ENCODE results near the gene GPR65. TPM values are rescaled to one million over a fixed set of nuclear protein-coding genes. Genes with fewer than 3 reads are reported as not detected.

Gene GPR65
- total and polyA plus RNA-seq, 2 experiments from 2014 or later, result not detected

- Histone ChIP-seq H3K27me3 (ENCODE audit: insufficient read depth) (no peaks in the 10 kb centered on the region), H2AFZ (no peak overlapping the region), H3K9me2 (ENCODE audit: insufficient read depth) (no peaks in the 10 kb centered on the region; the same call in 1 of the 2 replicates), H3K36me3 (ENCODE audit: insufficient read depth) (no peaks in the 10 kb centered on the region), H3K27ac (ENCODE audit: low read depth) (no peak overlapping the region), H3F3A (replicated peaks; ENCODE audit: low read depth) (no peaks in the 10 kb centered on the region), H3K4me2 (no peak overlapping the region), H3K4me1 (ENCODE audit: insufficient read depth) (no peaks in the 10 kb centered on the region), H4K20me1 (replicated peaks; ENCODE audit: insufficient read depth) (no peaks in the 10 kb centered on the region), H3K79me2 (replicated peaks; ENCODE audit: insufficient read depth) (no peaks in the 10 kb centered on the region), H3K4me3 (no peak overlapping the region)
- peaks cover 1% of the 10 kb centered on the region for H3K27me3 Mint-ChIP-seq (ENCODE audit: insufficient read depth, low read depth, poor library complexity)
- DNase-seq (ENCODE audit: low spot score), result no peak
- no peak overlapping the region for H3K4me3 Mint-ChIP-seq
- no peaks in the 10 kb centered on the region for H3K36me3 Mint-ChIP-seq (ENCODE audit: low read depth)
- no peaks in the 10 kb centered on the region for H3K9me3 Mint-ChIP-seq
- no peak overlapping the region for H3K27ac Mint-ChIP-seq
- no peak for ATAC-seq
- TF ChIP-seq NANOG (IDR thresholded peaks at IDR 0.05; ENCODE audit: borderline replicate concordance) (no peak), EZH2 (IDR thresholded peaks at IDR 0.05; ENCODE audit: low read depth, unreplicated experiment) (no peak), ZNF331 (CRISPR knock-in tag; IDR thresholded peaks at IDR 0.05; ENCODE audit: low read depth) (no peak), CREB1 (CRISPR knock-in tag; IDR thresholded peaks at IDR 0.05; ENCODE audit: low read depth) (no peak), REST (IDR thresholded peaks at IDR 0.05; ENCODE audit: unreplicated experiment) (no peak), POLR2AphosphoS5 (IDR thresholded peaks at IDR 0.05; ENCODE audit: low read depth) (no peak), STAT1 (IDR thresholded peaks at IDR 0.05; ENCODE audit: unreplicated experiment) (no peak), EZH2phosphoT487 (IDR thresholded peaks at IDR 0.05; ENCODE audit: unreplicated experiment) (no peak)
- TF ChIP-seq, protein P1, sequence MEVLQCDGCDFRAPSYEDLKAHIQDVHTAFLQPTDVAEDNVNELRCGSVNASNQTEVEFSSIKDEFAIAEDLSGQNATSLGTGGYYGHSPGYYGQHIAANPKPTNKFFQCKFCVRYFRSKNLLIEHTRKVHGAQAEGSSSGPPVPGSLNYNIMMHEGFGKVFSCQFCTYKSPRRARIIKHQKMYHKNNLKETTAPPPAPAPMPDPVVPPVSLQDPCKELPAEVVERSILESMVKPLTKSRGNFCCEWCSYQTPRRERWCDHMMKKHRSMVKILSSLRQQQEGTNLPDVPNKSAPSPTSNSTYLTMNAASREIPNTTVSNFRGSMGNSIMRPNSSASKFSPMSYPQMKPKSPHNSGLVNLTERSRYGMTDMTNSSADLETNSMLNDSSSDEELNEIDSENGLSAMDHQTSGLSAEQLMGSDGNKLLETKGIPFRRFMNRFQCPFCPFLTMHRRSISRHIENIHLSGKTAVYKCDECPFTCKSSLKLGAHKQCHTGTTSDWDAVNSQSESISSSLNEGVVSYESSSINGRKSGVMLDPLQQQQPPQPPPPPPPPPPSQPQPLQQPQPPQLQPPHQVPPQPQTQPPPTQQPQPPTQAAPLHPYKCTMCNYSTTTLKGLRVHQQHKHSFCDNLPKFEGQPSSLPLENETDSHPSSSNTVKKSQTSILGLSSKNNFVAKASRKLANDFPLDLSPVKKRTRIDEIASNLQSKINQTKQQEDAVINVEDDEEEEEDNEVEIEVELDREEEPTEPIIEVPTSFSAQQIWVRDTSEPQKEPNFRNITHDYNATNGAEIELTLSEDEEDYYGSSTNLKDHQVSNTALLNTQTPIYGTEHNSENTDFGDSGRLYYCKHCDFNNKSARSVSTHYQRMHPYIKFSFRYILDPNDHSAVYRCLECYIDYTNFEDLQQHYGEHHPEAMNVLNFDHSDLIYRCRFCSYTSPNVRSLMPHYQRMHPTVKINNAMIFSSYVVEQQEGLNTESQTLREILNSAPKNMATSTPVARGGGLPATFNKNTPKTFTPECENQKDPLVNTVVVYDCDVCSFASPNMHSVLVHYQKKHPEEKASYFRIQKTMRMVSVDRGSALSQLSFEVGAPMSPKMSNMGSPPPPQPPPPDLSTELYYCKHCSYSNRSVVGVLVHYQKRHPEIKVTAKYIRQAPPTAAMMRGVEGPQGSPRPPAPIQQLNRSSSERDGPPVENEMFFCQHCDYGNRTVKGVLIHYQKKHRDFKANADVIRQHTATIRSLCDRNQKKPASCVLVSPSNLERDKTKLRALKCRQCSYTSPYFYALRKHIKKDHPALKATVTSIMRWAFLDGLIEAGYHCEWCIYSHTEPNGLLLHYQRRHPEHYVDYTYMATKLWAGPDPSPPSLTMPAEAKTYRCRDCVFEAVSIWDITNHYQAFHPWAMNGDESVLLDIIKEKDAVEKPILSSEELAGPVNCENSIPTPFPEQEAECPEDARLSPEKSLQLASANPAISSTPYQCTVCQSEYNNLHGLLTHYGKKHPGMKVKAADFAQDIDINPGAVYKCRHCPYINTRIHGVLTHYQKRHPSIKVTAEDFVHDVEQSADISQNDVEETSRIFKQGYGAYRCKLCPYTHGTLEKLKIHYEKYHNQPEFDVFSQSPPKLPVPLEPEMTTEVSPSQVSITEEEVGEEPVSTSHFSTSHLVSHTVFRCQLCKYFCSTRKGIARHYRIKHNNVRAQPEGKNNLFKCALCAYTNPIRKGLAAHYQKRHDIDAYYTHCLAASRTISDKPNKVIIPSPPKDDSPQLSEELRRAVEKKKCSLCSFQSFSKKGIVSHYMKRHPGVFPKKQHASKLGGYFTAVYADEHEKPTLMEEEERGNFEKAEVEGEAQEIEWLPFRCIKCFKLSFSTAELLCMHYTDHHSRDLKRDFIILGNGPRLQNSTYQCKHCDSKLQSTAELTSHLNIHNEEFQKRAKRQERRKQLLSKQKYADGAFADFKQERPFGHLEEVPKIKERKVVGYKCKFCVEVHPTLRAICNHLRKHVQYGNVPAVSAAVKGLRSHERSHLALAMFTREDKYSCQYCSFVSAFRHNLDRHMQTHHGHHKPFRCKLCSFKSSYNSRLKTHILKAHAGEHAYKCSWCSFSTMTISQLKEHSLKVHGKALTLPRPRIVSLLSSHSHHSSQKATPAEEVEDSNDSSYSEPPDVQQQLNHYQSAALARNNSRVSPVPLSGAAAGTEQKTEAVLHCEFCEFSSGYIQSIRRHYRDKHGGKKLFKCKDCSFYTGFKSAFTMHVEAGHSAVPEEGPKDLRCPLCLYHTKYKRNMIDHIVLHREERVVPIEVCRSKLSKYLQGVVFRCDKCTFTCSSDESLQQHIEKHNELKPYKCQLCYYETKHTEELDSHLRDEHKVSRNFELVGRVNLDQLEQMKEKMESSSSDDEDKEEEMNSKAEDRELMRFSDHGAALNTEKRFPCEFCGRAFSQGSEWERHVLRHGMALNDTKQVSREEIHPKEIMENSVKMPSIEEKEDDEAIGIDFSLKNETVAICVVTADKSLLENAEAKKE (CRISPR knock-in tag; IDR thresholded peaks at IDR 0.05), result no peak
- TF ChIP-seq, protein P2, sequence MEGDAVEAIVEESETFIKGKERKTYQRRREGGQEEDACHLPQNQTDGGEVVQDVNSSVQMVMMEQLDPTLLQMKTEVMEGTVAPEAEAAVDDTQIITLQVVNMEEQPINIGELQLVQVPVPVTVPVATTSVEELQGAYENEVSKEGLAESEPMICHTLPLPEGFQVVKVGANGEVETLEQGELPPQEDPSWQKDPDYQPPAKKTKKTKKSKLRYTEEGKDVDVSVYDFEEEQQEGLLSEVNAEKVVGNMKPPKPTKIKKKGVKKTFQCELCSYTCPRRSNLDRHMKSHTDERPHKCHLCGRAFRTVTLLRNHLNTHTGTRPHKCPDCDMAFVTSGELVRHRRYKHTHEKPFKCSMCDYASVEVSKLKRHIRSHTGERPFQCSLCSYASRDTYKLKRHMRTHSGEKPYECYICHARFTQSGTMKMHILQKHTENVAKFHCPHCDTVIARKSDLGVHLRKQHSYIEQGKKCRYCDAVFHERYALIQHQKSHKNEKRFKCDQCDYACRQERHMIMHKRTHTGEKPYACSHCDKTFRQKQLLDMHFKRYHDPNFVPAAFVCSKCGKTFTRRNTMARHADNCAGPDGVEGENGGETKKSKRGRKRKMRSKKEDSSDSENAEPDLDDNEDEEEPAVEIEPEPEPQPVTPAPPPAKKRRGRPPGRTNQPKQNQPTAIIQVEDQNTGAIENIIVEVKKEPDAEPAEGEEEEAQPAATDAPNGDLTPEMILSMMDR (conservative IDR thresholded peaks at IDR 0.05; ENCODE audit: low read depth in 2 of 2), result no peak
- peaks cover 9% of the 10 kb centered on the region; the same call in 2 of the 3 replicates for H3K4me1 Mint-ChIP-seq
These were observed 6.5 kb upstream of the GPR65 start for GRCh38 chr14:87998482-87998881.

Data from GM23338 (cell line).